MM.1S (cell line): Measurements from ENCODE around the gene ADAMTS13.

Source experiments
- DNase-seq: peaks from one replicate; pipeline ENCODE4 v3.0.0-alpha.2; 2015
- H2AFZ ChIP-seq: fragments of 300-600 bp; sonication (generic); 2 replicates; pipeline ENCODE4 v1.6.0; 2016; ENCODE audit warnings: antibody characterized with exemption, low read length
- H3F3A ChIP-seq: fragments of 300-600 bp; sonication (generic); 2 replicates; pipeline ENCODE4 v1.6.1; 2016; ENCODE audit warnings: mild to moderate bottlenecking, antibody characterized with exemption, low read length, moderate library complexity, mixed read lengths; ENCODE audit not compliant: insufficient read depth
- H3K27ac ChIP-seq: fragments of 300-600 bp; sonication (generic); 2 replicates; pipeline ENCODE4 v1.5.1; 2016; ENCODE audit warnings: mild to moderate bottlenecking, low read length
- H3K27me3 ChIP-seq: fragments of 300-600 bp; sonication (generic); replicated peaks from 2 replicates; pipeline ENCODE4 v1.6.0; 2016; ENCODE audit warnings: low read length; ENCODE audit not compliant: insufficient read depth
- H3K36me3 ChIP-seq: fragments of 300-600 bp; sonication (generic); replicated peaks from 2 replicates; pipeline ENCODE4 v1.6.1; 2016; ENCODE audit warnings: mild to moderate bottlenecking, low read length, mixed read lengths; ENCODE audit not compliant: insufficient read depth
- H3K4me1 ChIP-seq: fragments of 300-600 bp; sonication (generic); 2 replicates; pipeline ENCODE4 v1.6.1; 2016; ENCODE audit warnings: low read length, mixed read lengths
- H3K4me2 ChIP-seq: fragments of 300-600 bp; sonication (generic); 2 replicates; pipeline ENCODE4 v1.6.0; 2016; ENCODE audit warnings: low read depth, low read length
- H3K4me3 ChIP-seq: fragments of 300-600 bp; sonication (generic); 2 replicates; pipeline ENCODE4 v1.5.1; 2016; ENCODE audit warnings: low read length, mixed read lengths
- H3K79me2 ChIP-seq: fragments of 300-600 bp; sonication (generic); 2 replicates; pipeline ENCODE4 v1.6.1; 2016; ENCODE audit warnings: mixed run types, low read length, mixed read lengths
- H3K9ac ChIP-seq: fragments of 300-600 bp; sonication (generic); 2 replicates; pipeline ENCODE4 v1.6.1; 2016; ENCODE audit warnings: low read length, mixed read lengths
- H3K9me2 ChIP-seq: fragments of 300-600 bp; sonication (generic); replicated peaks from 2 replicates; pipeline ENCODE4 v1.6.1; 2016; ENCODE audit warnings: mild to moderate bottlenecking, low read length, mixed read lengths; ENCODE audit not compliant: insufficient read depth
- H3K9me3 ChIP-seq: fragments of 300-600 bp; sonication (generic); replicated peaks from 2 replicates; pipeline ENCODE4 v1.6.1; 2016; ENCODE audit warnings: mild to moderate bottlenecking, low read length, mixed read lengths; ENCODE audit not compliant: insufficient read depth
- H4K20me1 ChIP-seq: fragments of 300-600 bp; sonication (generic); 2 replicates; pipeline ENCODE4 v1.6.1; 2016; ENCODE audit warnings: mild to moderate bottlenecking, low read length, moderate library complexity, mixed read lengths; ENCODE audit not compliant: insufficient read depth
- CTCF ChIP-seq: fragments of 300-600 bp; sonication (generic); IDR thresholded peaks from 2 replicates; pipeline ENCODE4 v1.5.1; 2016; ENCODE audit warnings: antibody characterized with exemption, low read length, mixed read lengths
- EZH2 ChIP-seq: fragments of 300-600 bp; sonication (generic); optimal IDR thresholded peaks from 2 replicates; pipeline ENCODE3; 2017; ENCODE audit warnings: low read depth, mild to moderate bottlenecking, antibody characterized with exemption, low read length, mixed read lengths
- EZH2phosphoT487 ChIP-seq: fragments of 300-600 bp; sonication (generic); IDR thresholded peaks from 2 replicates; pipeline ENCODE4 v1.6.1; 2018; ENCODE audit warnings: antibody characterized with exemption, low read length

Gene ADAMTS13

GRCh38 chr9:133425049-133425632, 3.0 kb downstream of the ADAMTS13 start:
- Histone ChIP-seq H3K4me1 (0 out of 2 replicates have a peak, but pooled peaks cover 4% of the 10 kb centered on the region), H3K9me3 (no peaks in the 10 kb centered on the region), H3K79me2 (no peaks in the 10 kb centered on the region), H4K20me1 (no peaks in the 10 kb centered on the region), H3K36me3 (no peaks in the 10 kb centered on the region), H3K4me2 (no peak overlapping the region), H2AFZ (no peak overlapping the region), H3K9ac (no peak overlapping the region), H3K9me2 (no peaks in the 10 kb centered on the region), H3K27me3 (peaks cover 63% of the 10 kb centered on the region), H3F3A (0 out of 2 replicates have a peak, but pooled peaks cover 3% of the 10 kb centered on the region), H3K27ac (no peak overlapping the region), H3K4me3 (no peak overlapping the region)
- TF ChIP-seq EZH2phosphoT487: no peak
- no peak for TF ChIP-seq EZH2
- TF ChIP-seq CTCF: no peak
- no peak for DNase-seq

DNA sequence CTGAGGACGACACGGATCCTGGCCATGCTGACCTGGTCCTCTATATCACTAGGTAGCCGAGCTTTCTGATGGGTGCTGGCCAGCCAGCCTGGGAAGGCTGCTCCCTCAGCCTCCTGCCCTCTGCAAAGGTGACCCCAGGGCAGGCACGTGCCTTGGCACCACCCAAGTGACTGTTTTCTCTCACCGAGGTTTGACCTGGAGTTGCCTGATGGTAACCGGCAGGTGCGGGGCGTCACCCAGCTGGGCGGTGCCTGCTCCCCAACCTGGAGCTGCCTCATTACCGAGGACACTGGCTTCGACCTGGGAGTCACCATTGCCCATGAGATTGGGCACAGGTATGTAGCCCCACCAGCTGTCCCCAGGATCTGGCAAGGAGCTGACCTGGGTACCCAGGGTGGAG, 3.8 kb downstream of the ADAMTS13 start:
- no peak overlapping the region for H3K9ac ChIP-seq

DNA sequence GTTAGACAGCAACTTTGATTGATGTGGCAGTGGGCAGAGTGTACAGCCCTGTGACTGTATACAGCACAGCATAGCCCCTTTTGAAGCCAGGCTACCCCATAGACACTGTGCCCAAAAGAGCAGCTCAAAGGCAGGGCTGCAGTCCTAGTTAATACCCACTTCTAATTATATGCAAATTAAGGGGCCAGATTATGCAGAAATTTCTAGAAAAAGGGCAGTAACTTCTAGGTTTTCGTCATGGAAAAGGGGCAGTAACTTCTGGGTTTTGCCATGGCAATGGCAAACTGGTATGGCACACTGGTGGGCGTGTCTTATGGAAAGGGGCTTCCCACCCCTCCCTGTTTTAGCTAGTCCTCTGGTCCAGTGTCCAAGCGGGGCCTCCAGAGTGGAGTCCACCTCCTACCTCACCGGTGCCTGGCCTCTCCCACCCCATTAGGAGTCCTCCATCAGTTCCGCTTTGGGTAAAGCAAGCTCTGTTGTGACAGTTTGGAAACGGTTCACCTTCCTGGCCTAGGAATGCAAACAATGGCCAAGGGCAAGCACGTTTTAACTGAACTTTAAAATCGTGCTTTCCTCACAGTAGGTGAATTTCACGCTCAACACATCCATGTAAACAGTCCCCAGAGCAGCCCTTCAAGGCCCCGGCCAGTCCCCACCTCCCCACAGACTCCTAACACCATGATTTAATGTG, 5.6 kb downstream of the ADAMTS13 start:
- H3K27ac ChIP-seq: no peak overlapping the region
- H3K9me2 ChIP-seq: no peaks in the 10 kb centered on the region
- no peaks in the 10 kb centered on the region for H3K9me3 ChIP-seq
- no peak overlapping the region for H3K9ac ChIP-seq
- H3K4me3 ChIP-seq: no peak overlapping the region
- H3K79me2 ChIP-seq: no peaks in the 10 kb centered on the region
- no peaks in the 10 kb centered on the region for H3K36me3 ChIP-seq
- no peak overlapping the region for H3K4me2 ChIP-seq
- peaks cover 74% of the 10 kb centered on the region for H3K27me3 ChIP-seq
- no peaks in the 10 kb centered on the region for H4K20me1 ChIP-seq
- TF ChIP-seq CTCF: no peak
- TF ChIP-seq EZH2: no peak
- no peak for TF ChIP-seq EZH2phosphoT487
- H2AFZ ChIP-seq: no peak overlapping the region
- no peaks in the 10 kb centered on the region for H3F3A ChIP-seq
- no peak for DNase-seq
- no peaks in the 10 kb centered on the region for H3K4me1 ChIP-seq

More for the DNA sequence above, 3.8 kb downstream of the ADAMTS13 start:
- Histone ChIP-seq H3K4me3 (no peak overlapping the region), H4K20me1 (no peaks in the 10 kb centered on the region), H3K4me2 (no peak overlapping the region), H3K9me2 (no peaks in the 10 kb centered on the region), H3F3A (no peaks in the 10 kb centered on the region), H3K27me3 (peaks cover 66% of the 10 kb centered on the region), H3K4me1 (no peaks in the 10 kb centered on the region), H2AFZ (no peak overlapping the region), H3K79me2 (no peaks in the 10 kb centered on the region), H3K9me3 (no peaks in the 10 kb centered on the region), H3K27ac (no peak overlapping the region), H3K36me3 (no peaks in the 10 kb centered on the region)
- TF ChIP-seq EZH2phosphoT487 (no peak), EZH2 (no peak), CTCF (no peak)
- no peak for DNase-seq
